ENCODE measurements around the gene CTCFL.
"Not testable (repeated sequence)": the region's sequence is repeated elsewhere in the genome, so short reads cannot be mapped to it uniquely, and the experiment has no call there.

CTCFL gene

GRCh38 chr20:57500235-57500634, 24.7 kb downstream of the CTCFL start:
- H3K4me3 Mint-ChIP-seq = no peak overlapping the region
- ATAC-seq (ENCODE audit: low read depth) (no peak), DNase-seq (ENCODE audit: low spot score in 2 of 2) (no peak)
- H3K27ac Mint-ChIP-seq = no peak overlapping the region
- H3K36me3 Mint-ChIP-seq = no peaks in the 10 kb centered on the region
- no peaks in the 10 kb centered on the region for H3K9me3 Mint-ChIP-seq
- H3K27me3 Mint-ChIP-seq = peaks cover 5% of the 10 kb centered on the region
- H3K4me1 Mint-ChIP-seq = peaks cover 25% of the 10 kb centered on the region

GRCh38 chr20:57499676-57500075, 25.3 kb downstream of the CTCFL start:
- Mint-ChIP-seq H3K9me3 (no peaks in the 10 kb centered on the region), H3K4me3 (no peak overlapping the region), H3K27me3 (peaks cover 5% of the 10 kb centered on the region), H3K36me3 (no peaks in the 10 kb centered on the region), H3K27ac (no peak overlapping the region), H3K4me1 (peaks cover 26% of the 10 kb centered on the region)
- ATAC-seq (ENCODE audit: low read depth) (no peak), DNase-seq (ENCODE audit: low spot score in 2 of 2) (no peak)

GRCh38 chr20:57498425-57499400, 26.2 kb downstream of the CTCFL start:
- Mint-ChIP-seq H3K4me3 (no peak overlapping the region), H3K36me3 (no peaks in the 10 kb centered on the region), H3K4me1 (peaks cover 28% of the 10 kb centered on the region), H3K27ac (no peak overlapping the region), H3K9me3 (no peaks in the 10 kb centered on the region), H3K27me3 (peaks cover 5% of the 10 kb centered on the region)
- DNase-seq (ENCODE audit: low spot score in 2 of 2) (no peak), ATAC-seq (ENCODE audit: low read depth) (peak; percentile 72)

GRCh38 chr20:57496592-57496991, 28.3 kb downstream of the CTCFL start:
- H3K27me3 Mint-ChIP-seq = peaks cover 5% of the 10 kb centered on the region
- H3K4me1 Mint-ChIP-seq = peaks cover 16% of the 10 kb centered on the region
- H3K36me3 Mint-ChIP-seq = no peaks in the 10 kb centered on the region
- DNase-seq (ENCODE audit: low spot score in 2 of 2) (no peak), ATAC-seq (ENCODE audit: low read depth) (no peak)
- no peaks in the 10 kb centered on the region for H3K9me3 Mint-ChIP-seq
- no peak overlapping the region for H3K27ac Mint-ChIP-seq
- no peak overlapping the region for H3K4me3 Mint-ChIP-seq

- peaks cover 5% of the 10 kb centered on the region for H3K27me3 Mint-ChIP-seq
- H3K27ac Mint-ChIP-seq = no peak overlapping the region
- peaks cover 19% of the 10 kb centered on the region for H3K4me1 Mint-ChIP-seq
- no peaks in the 10 kb centered on the region for H3K36me3 Mint-ChIP-seq
- no peaks in the 10 kb centered on the region for H3K9me3 Mint-ChIP-seq
- ATAC-seq (ENCODE audit: low read depth) (no peak), DNase-seq (ENCODE audit: low spot score in 2 of 2) (no peak)
- no peak overlapping the region for H3K4me3 Mint-ChIP-seq
These were observed 29.0 kb downstream of the CTCFL start for GRCh38 chr20:57495978-57496377.

GRCh38 chr20:57493091-57493615, 31.8 kb downstream of the CTCFL start:
- H3K9me3 Mint-ChIP-seq = no peaks in the 10 kb centered on the region
- no peak for ATAC-seq (ENCODE audit: low read depth)
- H3K27me3 Mint-ChIP-seq = peaks cover 3% of the 10 kb centered on the region
- no peak overlapping the region for H3K4me3 Mint-ChIP-seq
- H3K36me3 Mint-ChIP-seq = no peaks in the 10 kb centered on the region
- peaks cover 12% of the 10 kb centered on the region for H3K4me1 Mint-ChIP-seq
- DNase-seq (ENCODE audit: low spot score in 2 of 2) = no peak
- no peak overlapping the region for H3K27ac Mint-ChIP-seq

- DNase-seq (ENCODE audit: low spot score in 2 of 2) (no peak), ATAC-seq (ENCODE audit: low read depth) (no peak)
- H3K27ac Mint-ChIP-seq = peak overlapping the region; percentile 18
- no peak overlapping the region for H3K4me3 Mint-ChIP-seq
- peaks cover 1% of the 10 kb centered on the region for H3K27me3 Mint-ChIP-seq
- no peaks in the 10 kb centered on the region for H3K9me3 Mint-ChIP-seq
- H3K4me1 Mint-ChIP-seq = peaks cover 12% of the 10 kb centered on the region
- H3K36me3 Mint-ChIP-seq = no peaks in the 10 kb centered on the region
These were observed 33.6 kb downstream of the CTCFL start for GRCh38 chr20:57491373-57491772.

- not testable (repeated sequence) for H3K9me3 Mint-ChIP-seq; H3K4me1 Mint-ChIP-seq; DNase-seq (ENCODE audit: low spot score in 2 of 2); H3K27ac Mint-ChIP-seq; H3K4me3 Mint-ChIP-seq; H3K36me3 Mint-ChIP-seq; ATAC-seq (ENCODE audit: low read depth); H3K27me3 Mint-ChIP-seq
These were observed 36.7 kb downstream of the CTCFL start for GRCh38 chr20:57488277-57488676.

- Mint-ChIP-seq H3K4me1 (peaks cover 17% of the 10 kb centered on the region), H3K27me3 (no peaks in the 10 kb centered on the region), H3K4me3 (no peak overlapping the region), H3K9me3 (peaks cover 4% of the 10 kb centered on the region), H3K36me3 (peaks cover 4% of the 10 kb centered on the region), H3K27ac (no peak overlapping the region)
- no peak for ATAC-seq (ENCODE audit: low read depth)
- DNase-seq (ENCODE audit: low spot score in 2 of 2) = no peak
These were observed 39.2 kb downstream of the CTCFL start for GRCh38 chr20:57485770-57486169.

- no peak overlapping the region for H3K4me3 Mint-ChIP-seq
- no peak for DNase-seq (ENCODE audit: low spot score in 2 of 2)
- ATAC-seq (ENCODE audit: low read depth) = no peak
- peaks cover 4% of the 10 kb centered on the region for H3K9me3 Mint-ChIP-seq
- H3K4me1 Mint-ChIP-seq = peaks cover 23% of the 10 kb centered on the region
- H3K36me3 Mint-ChIP-seq = peaks cover 4% of the 10 kb centered on the region
- no peak overlapping the region for H3K27ac Mint-ChIP-seq
- H3K27me3 Mint-ChIP-seq = no peaks in the 10 kb centered on the region
These were observed 40.2 kb downstream of the CTCFL start for GRCh38 chr20:57484772-57485171.

- peak in 1 of 2 donors; percentile 72 for DNase-seq (ENCODE audit: low spot score in 2 of 2)
- peak; percentile 66 for ATAC-seq (ENCODE audit: low read depth)
- peak overlapping the region; percentile 93 for H3K27ac Mint-ChIP-seq
These were observed 41.5 kb downstream of the CTCFL start for GRCh38 chr20:57483287-57484050.

GRCh38 chr20:57482796-57483195, 42.1 kb downstream of the CTCFL start:
- Mint-ChIP-seq H3K27ac (peak overlapping the region; percentile 93), H3K27me3 (no peaks in the 10 kb centered on the region), H3K4me1 (peaks cover 28% of the 10 kb centered on the region), H3K4me3 (peak overlapping the region; percentile 18), H3K9me3 (peaks cover 4% of the 10 kb centered on the region), H3K36me3 (peaks cover 4% of the 10 kb centered on the region)
- DNase-seq (ENCODE audit: low spot score in 2 of 2) (no peak), ATAC-seq (ENCODE audit: low read depth) (no peak)

More at GRCh38 chr20:57483287-57484050, 41.5 kb downstream of the CTCFL start:
- H3K36me3 Mint-ChIP-seq = peaks cover 4% of the 10 kb centered on the region
- H3K9me3 Mint-ChIP-seq = peaks cover 4% of the 10 kb centered on the region
- peak overlapping the region; percentile 18 for H3K4me3 Mint-ChIP-seq
- H3K4me1 Mint-ChIP-seq = peaks cover 27% of the 10 kb centered on the region
- no peaks in the 10 kb centered on the region for H3K27me3 Mint-ChIP-seq

GRCh38 chr20:57482148-57482547, 42.8 kb downstream of the CTCFL start:
- Mint-ChIP-seq H3K4me3 (no peak overlapping the region), H3K27me3 (no peaks in the 10 kb centered on the region), H3K36me3 (peaks cover 4% of the 10 kb centered on the region), H3K4me1 (peaks cover 34% of the 10 kb centered on the region), H3K27ac (peak overlapping the region; percentile 90), H3K9me3 (peaks cover 4% of the 10 kb centered on the region)
- ATAC-seq (ENCODE audit: low read depth) = no peak
- DNase-seq (ENCODE audit: low spot score in 2 of 2) = no peak

GRCh38 chr20:57481281-57481711, 43.6 kb downstream of the CTCFL start:
- H3K4me3 Mint-ChIP-seq = peak overlapping the region; percentile 61
- H3K27me3 Mint-ChIP-seq = no peaks in the 10 kb centered on the region
- DNase-seq (ENCODE audit: low spot score in 2 of 2) = no peak
- H3K4me1 Mint-ChIP-seq = peaks cover 34% of the 10 kb centered on the region
- H3K27ac Mint-ChIP-seq = peak overlapping the region; percentile 90
- peaks cover 4% of the 10 kb centered on the region for H3K36me3 Mint-ChIP-seq
- peaks cover 4% of the 10 kb centered on the region for H3K9me3 Mint-ChIP-seq
- peak; percentile 21 for ATAC-seq (ENCODE audit: low read depth)
